GM23248 (cell line): Measurements from ENCODE around the gene CHST8.

ENCODE experiments used
- EZH2 ChIP-seq: fragments of 200-600 bp; sonication (generic); IDR thresholded peaks from 2 replicates; pipeline ENCODE4 v1.6.1; 2018; ENCODE audit warnings: antibody characterized with exemption, mild to moderate bottlenecking; ENCODE audit not compliant: insufficient read depth, poor library complexity, severe bottlenecking
- EZH2phosphoT487 ChIP-seq: fragments of 200-600 bp; sonication (generic); IDR thresholded peaks from 2 replicates; pipeline ENCODE4 v1.6.1; 2018; ENCODE audit warnings: antibody characterized with exemption, moderate library complexity, mild to moderate bottlenecking, low read depth; ENCODE audit not compliant: insufficient read depth

DNA sequence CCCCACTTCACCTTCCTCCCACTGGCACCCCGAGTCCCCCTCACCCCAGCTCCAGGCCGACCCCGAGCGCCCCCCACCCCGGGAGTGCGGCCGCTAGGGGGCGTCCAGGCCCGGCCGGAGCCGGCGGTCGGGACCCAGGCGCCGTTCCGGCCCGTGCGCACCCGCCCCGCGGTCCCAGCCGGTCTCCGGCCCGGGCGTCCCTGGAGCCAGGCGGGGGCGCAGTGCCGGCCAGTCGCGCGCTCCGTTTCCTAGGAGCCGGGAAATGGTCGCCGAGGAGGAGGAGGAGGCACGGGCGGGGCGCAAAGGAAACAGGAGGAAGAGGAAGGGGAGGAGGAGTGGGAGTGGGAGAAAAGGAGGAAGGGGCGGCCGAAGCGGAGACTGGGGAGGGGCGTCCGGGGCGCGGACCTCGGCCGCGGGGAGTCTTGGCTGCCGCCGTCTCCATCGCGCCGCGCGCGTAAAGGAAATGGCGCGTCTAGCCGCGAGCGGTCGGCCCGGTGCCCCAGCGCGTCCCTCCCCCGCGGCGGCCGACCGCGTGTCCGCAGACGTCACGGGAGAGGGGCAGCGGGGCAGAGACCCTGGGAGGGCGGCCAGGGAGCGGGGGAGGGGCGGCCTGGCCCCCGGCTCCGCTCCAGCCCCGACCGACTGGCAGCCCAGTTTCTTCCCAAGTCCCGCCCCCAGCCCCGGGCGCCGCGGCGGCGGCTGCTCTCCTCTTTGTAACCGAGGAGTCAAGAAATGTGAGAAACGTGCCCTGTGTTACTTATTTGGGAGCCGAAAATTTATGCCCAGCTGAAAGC is 173.8 kb downstream of the CHST8 start:
- TF ChIP-seq EZH2 (no peak), EZH2phosphoT487 (no peak)
